ENCODE data around the gene SLAIN2.

GRCh38 chr4:48372272-48372671, 30.9 kb downstream of the SLAIN2 start:
- TF ChIP-seq, protein P1, sequence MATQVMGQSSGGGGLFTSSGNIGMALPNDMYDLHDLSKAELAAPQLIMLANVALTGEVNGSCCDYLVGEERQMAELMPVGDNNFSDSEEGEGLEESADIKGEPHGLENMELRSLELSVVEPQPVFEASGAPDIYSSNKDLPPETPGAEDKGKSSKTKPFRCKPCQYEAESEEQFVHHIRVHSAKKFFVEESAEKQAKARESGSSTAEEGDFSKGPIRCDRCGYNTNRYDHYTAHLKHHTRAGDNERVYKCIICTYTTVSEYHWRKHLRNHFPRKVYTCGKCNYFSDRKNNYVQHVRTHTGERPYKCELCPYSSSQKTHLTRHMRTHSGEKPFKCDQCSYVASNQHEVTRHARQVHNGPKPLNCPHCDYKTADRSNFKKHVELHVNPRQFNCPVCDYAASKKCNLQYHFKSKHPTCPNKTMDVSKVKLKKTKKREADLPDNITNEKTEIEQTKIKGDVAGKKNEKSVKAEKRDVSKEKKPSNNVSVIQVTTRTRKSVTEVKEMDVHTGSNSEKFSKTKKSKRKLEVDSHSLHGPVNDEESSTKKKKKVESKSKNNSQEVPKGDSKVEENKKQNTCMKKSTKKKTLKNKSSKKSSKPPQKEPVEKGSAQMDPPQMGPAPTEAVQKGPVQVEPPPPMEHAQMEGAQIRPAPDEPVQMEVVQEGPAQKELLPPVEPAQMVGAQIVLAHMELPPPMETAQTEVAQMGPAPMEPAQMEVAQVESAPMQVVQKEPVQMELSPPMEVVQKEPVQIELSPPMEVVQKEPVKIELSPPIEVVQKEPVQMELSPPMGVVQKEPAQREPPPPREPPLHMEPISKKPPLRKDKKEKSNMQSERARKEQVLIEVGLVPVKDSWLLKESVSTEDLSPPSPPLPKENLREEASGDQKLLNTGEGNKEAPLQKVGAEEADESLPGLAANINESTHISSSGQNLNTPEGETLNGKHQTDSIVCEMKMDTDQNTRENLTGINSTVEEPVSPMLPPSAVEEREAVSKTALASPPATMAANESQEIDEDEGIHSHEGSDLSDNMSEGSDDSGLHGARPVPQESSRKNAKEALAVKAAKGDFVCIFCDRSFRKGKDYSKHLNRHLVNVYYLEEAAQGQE (IDR thresholded peaks at IDR 0.05; ENCODE audit: insufficient read depth in 1 of 2, low read depth in 2 of 2, low read length in 2 of 2), result no peak
- TF ChIP-seq POLR2AphosphoS5 (IDR thresholded peaks at IDR 0.05; ENCODE audit: low read depth, low read length), result no peak
- TF ChIP-seq TAF1 (IDR thresholded peaks at IDR 0.05; ENCODE audit: borderline replicate concordance, insufficient read depth, low read length), result no peak
- no peak for TF ChIP-seq SIN3A (IDR thresholded peaks at IDR 0.05; ENCODE audit: borderline replicate concordance, insufficient read depth, low read length)

All from PFSK-1 (cell line).